A549 (cell line): Measurements from ENCODE around the gene LOXHD1. TPM values are rescaled to one million over a fixed set of nuclear protein-coding genes. Genes with fewer than 3 reads are reported as not detected.

Experiments
- ATAC-seq, 2 experiments: fragments of 200-7000 bp in 1 of 2; fragments of >200 bp in 1 of 2; cut with Nextera tagmentation in 1 of 2; cut with Tn5 transposase in 1 of 2; 3 replicates each; pipeline versions ENCODE4 v1.8.0 to v1.9.1; 2018 to 2020; ENCODE audit warnings: mild to moderate bottlenecking in 1 of 2, moderate library complexity in 1 of 2
- CTCF ChIA-PET: fragments of 300-600 bp; sonication (Branson Sonifier 250); formaldehyde crosslinking; extraction: SDS; loops from one replicate; lab custom pipeline; 2021; ENCODE audit warnings: antibody characterized with exemption, inconsistent platforms; lab: Yijun Ruan, JAX
- POLR2A ChIA-PET: fragments of 350-600 bp; formaldehyde crosslinking; extraction: SDS; loops from one replicate; lab custom pipeline; 2021; ENCODE audit warnings: antibody characterized with exemption, inconsistent platforms; lab: Yijun Ruan, JAX
- DNase-seq, 2 experiments: peaks; one replicate each; pipeline versions ENCODE4 v3.0.0 to v3.0.0-alpha.2; 2011 to 2016; ENCODE audit warnings: low read depth in 1 of 2, low spot score in 1 of 2
- FAIRE-seq: peaks from 2 replicates; lab custom pipeline; 2011; peaks lifted over from hg19 to GRCh38; lab: Jason Lieb, UNC
- H3K27ac ChIP-seq, 2 experiments: fragments of >200 bp; sonication (Bioruptor Twin); formaldehyde crosslinking; 3 replicates each; pipeline ENCODE4 v1.5.1; 2016 to 2017
- H3K4me1 ChIP-seq: fragments of >200 bp; sonication (Bioruptor Twin); formaldehyde crosslinking; 3 replicates; pipeline ENCODE4 v1.6.1; 2016
- H3K4me2 ChIP-seq: fragments of >200 bp; sonication (Bioruptor Twin); formaldehyde crosslinking; 3 replicates; pipeline ENCODE4 v1.6.1; 2016
- H3K4me3 ChIP-seq: fragments of >200 bp; sonication (Bioruptor Twin); formaldehyde crosslinking; 3 replicates; pipeline ENCODE4 v1.5.1; 2016
- H3K9me3 ChIP-seq: fragments of >200 bp; sonication (Bioruptor Twin); formaldehyde crosslinking; 3 replicates; pipeline ENCODE4 v1.6.1; 2016
- CEBPB ChIP-seq, 2 experiments: fragments of >200 bp in 1 of 2; sonication (Bioruptor Twin) in 1 of 2; formaldehyde crosslinking in 1 of 2; IDR thresholded peaks; 2 replicates each; pipeline ENCODE4 v1.6.1; 2012 to 2016
- EHMT2 ChIP-seq: fragments of 200-600 bp; sonication (generic); IDR thresholded peaks from 2 replicates; pipeline ENCODE4 v1.6.1; 2016; ENCODE audit warnings: antibody characterized with exemption, low read depth, mild to moderate bottlenecking, moderate library complexity
- ELK1 ChIP-seq: fragments of 150-350 bp; IDR thresholded peaks from 2 replicates; pipeline ENCODE4 v1.6.1; 2014; ENCODE audit warnings: low read depth, mild to moderate bottlenecking, low read length
- ESRRA ChIP-seq: fragments of 150-350 bp; IDR thresholded peaks from 2 replicates; pipeline ENCODE4 v1.6.1; 2014; ENCODE audit warnings: mild to moderate bottlenecking, low read length, borderline replicate concordance
- GATA3 ChIP-seq: IDR thresholded peaks from 2 replicates; pipeline ENCODE4 v1.6.1; 2012; ENCODE audit warnings: borderline replicate concordance
- HMGXB4 ChIP-seq: fragments of 250-450 bp; sonication (Bioruptor Pico); IDR thresholded peaks from 2 replicates; pipeline ENCODE4 v1.5.0; 2021; ENCODE audit warnings: mild to moderate bottlenecking, moderate library complexity, borderline replicate concordance
- KDM5A ChIP-seq: fragments of 200-600 bp; sonication (generic); IDR thresholded peaks from 2 replicates; pipeline ENCODE4 v1.6.1; 2016; ENCODE audit warnings: antibody characterized with exemption, mild to moderate bottlenecking
- MAX ChIP-seq: IDR thresholded peaks from 2 replicates; pipeline ENCODE4 v1.6.1; 2012
- MAZ ChIP-seq: fragments of 150-350 bp; IDR thresholded peaks from 2 replicates; pipeline ENCODE4 v1.6.1; 2014; ENCODE audit warnings: antibody characterized with exemption, low read depth, low read length, borderline replicate concordance
- NPAS2 ChIP-seq: fragments of 250-450 bp; sonication (Bioruptor Pico); IDR thresholded peaks from 2 replicates; pipeline ENCODE4 v1.8.0; 2022; ENCODE audit warnings: mild to moderate bottlenecking, moderate library complexity, borderline replicate concordance
- POLR2AphosphoS2 ChIP-seq: conservative IDR thresholded peaks from 2 replicates; pipeline ENCODE4 v1.6.1; 2012; ENCODE audit warnings: low read length, improper control_type of control experiment, inconsistent platforms
- RFX5 ChIP-seq: fragments of 450-650 bp; IDR thresholded peaks from 2 replicates; pipeline ENCODE4 v1.7.1; 2014; ENCODE audit warnings: antibody characterized with exemption, mild to moderate bottlenecking, moderate library complexity
- RNF2 ChIP-seq: fragments of 200-600 bp; sonication (generic); IDR thresholded peaks from 2 replicates; pipeline ENCODE4 v1.6.1; 2016; ENCODE audit warnings: low read depth, mild to moderate bottlenecking, antibody characterized with exemption, moderate library complexity, borderline replicate concordance
- SREBF2 ChIP-seq: fragments of 450-650 bp; IDR thresholded peaks from 2 replicates; pipeline ENCODE4 v1.6.1; 2014; ENCODE audit warnings: mild to moderate bottlenecking, moderate library complexity
- TP53 ChIP-seq: fragments of 250-450 bp; sonication (Bioruptor Pico); IDR thresholded peaks from 2 replicates; pipeline ENCODE4 v1.5.0; 2021; ENCODE audit warnings: mild to moderate bottlenecking, moderate library complexity
- ZFP36 ChIP-seq: fragments of 450-650 bp; IDR thresholded peaks from 2 replicates; pipeline ENCODE4 v1.6.1; 2014; ENCODE audit warnings: borderline replicate concordance; ENCODE audit not compliant: partially characterized antibody
- WGBS: methylation state at CpG from one replicate; pipeline ENCODE4 v1.1.6; 2017; ENCODE audit errors: missing lambda C conversion rate; 5-methylcytosine and 5-hydroxymethylcytosine counted together
- polyA plus RNA-seq, 4 experiments: library from polyadenylated mRNA; depleted of rRNA in 3 of 4; stranded (reverse); fragments of >200 nt; fragmentation: RNase III in 1 of 4; extraction: RNeasy Plus Mini Kit Qiagen cat#74134 plus additional on column Dnase treatment in 1 of 4; gene quantifications; 2 replicates in 3 of 4; 3 replicates in 1 of 4; pipeline ENCODE4 v1.2.3, GENCODE V29; 2011 to 2017
- TF ChIP-seq, protein P1 (sequence below): fragments of 200-600 bp; sonication (generic); IDR thresholded peaks from 2 replicates; pipeline ENCODE4 v1.6.1; 2016; ENCODE audit warnings: antibody characterized with exemption, mild to moderate bottlenecking, moderate library complexity
- TF ChIP-seq, protein P2 (sequence below): fragments of >200 bp; sonication (Bioruptor Twin); formaldehyde crosslinking; IDR thresholded peaks from 2 replicates; pipeline ENCODE4 v1.6.1; 2016
- TF ChIP-seq, protein P3 (sequence below): IDR thresholded peaks from 2 replicates; pipeline ENCODE4 v1.6.1; 2012
- TF ChIP-seq, protein P4 (sequence below): IDR thresholded peaks from 2 replicates; pipeline ENCODE4 v1.6.1; 2012; ENCODE audit warnings: low read depth, borderline replicate concordance

Gene LOXHD1
- polyA plus RNA-seq, 2 of the 4 experiments (the other 2 are of a cell fraction), result not detected

GRCh38 chr18:46630160-46630559 is 26.9 kb downstream of the LOXHD1 start:
- ATAC-seq (no peak), DNase-seq (no peak), FAIRE-seq (no peak)
- POLR2A ChIA-PET, result no interaction called here
- Histone ChIP-seq H3K4me1 (no peaks in the 10 kb centered on the region), H3K27ac (no peak overlapping the region), H3K4me3 (no peak overlapping the region), H3K4me2 (no peak overlapping the region), H3K9me3 (no peaks in the 10 kb centered on the region)
- TF ChIP-seq MAX (no peak), HMGXB4 (no peak), POLR2AphosphoS2 (no peak), GATA3 (no peak), ZFP36 (no peak), TP53 (CRISPR knock-in tag) (no peak), NPAS2 (no peak), CEBPB (IDR thresholded peaks at IDR 0.05) (no peak), RFX5 (no peak), ESRRA (no peak), RNF2 (no peak), MAZ (no peak)
- TF ChIP-seq, protein P1, sequence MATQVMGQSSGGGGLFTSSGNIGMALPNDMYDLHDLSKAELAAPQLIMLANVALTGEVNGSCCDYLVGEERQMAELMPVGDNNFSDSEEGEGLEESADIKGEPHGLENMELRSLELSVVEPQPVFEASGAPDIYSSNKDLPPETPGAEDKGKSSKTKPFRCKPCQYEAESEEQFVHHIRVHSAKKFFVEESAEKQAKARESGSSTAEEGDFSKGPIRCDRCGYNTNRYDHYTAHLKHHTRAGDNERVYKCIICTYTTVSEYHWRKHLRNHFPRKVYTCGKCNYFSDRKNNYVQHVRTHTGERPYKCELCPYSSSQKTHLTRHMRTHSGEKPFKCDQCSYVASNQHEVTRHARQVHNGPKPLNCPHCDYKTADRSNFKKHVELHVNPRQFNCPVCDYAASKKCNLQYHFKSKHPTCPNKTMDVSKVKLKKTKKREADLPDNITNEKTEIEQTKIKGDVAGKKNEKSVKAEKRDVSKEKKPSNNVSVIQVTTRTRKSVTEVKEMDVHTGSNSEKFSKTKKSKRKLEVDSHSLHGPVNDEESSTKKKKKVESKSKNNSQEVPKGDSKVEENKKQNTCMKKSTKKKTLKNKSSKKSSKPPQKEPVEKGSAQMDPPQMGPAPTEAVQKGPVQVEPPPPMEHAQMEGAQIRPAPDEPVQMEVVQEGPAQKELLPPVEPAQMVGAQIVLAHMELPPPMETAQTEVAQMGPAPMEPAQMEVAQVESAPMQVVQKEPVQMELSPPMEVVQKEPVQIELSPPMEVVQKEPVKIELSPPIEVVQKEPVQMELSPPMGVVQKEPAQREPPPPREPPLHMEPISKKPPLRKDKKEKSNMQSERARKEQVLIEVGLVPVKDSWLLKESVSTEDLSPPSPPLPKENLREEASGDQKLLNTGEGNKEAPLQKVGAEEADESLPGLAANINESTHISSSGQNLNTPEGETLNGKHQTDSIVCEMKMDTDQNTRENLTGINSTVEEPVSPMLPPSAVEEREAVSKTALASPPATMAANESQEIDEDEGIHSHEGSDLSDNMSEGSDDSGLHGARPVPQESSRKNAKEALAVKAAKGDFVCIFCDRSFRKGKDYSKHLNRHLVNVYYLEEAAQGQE, result no peak
- CTCF ChIA-PET, result interaction anchor here (1.8 to 1.9 kb wide), 2 partner anchors 11 to 349 kb away, joined by 6 to 8 read pairs; no protein-coding TSS in a partner anchor
- 19% methylated on average over 4 of the region's 4 CpGs for WGBS

GRCh38 chr18:46629361-46629760 is 27.7 kb downstream of the LOXHD1 start:
- FAIRE-seq, result no peak
- WGBS, result 48% methylated on average over 5 of the region's 5 CpGs
- no peak overlapping the region for H3K4me2 ChIP-seq
- no peak for DNase-seq
- no peak for TF ChIP-seq SREBF2
- TF ChIP-seq, all 56 proteins: peak for 0
- CTCF ChIA-PET, result interaction anchor here (1.8 kb wide), 1 partner anchor 348 kb away, joined by 8 read pairs; no protein-coding TSS in a partner anchor
- no peak overlapping the region for H3K27ac ChIP-seq
- POLR2A ChIA-PET, result no interaction called here
- H3K9me3 ChIP-seq, result no peaks in the 10 kb centered on the region
- H3K4me3 ChIP-seq, result no peak overlapping the region
- H3K4me1 ChIP-seq, result no peaks in the 10 kb centered on the region
- ATAC-seq, result no peak

DNA sequence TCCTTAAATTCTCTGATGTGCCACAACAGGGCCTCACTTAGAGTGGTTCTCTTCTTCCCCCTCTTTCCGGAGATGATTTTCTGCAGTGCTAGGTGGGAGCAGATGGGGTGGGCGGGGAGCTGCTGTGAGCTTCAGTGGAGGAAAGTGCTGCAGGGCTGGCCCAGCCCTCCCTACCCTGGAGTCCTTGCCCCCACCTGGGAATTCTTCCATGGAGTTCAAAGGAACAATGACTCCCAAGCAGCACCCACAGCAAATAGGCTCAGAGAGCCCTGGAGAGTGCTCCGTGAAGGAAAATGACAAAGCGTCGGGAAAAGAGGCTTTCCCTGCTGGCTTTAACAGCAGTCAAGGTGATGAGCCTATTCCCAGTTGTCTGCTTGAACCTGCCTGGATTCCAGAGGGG is 28.8 kb downstream of the LOXHD1 start:
- H3K9me3 ChIP-seq, result no peaks in the 10 kb centered on the region
- 20% methylated on average over 5 of the region's 5 CpGs for WGBS
- FAIRE-seq, result no peak
- no peak overlapping the region for H3K4me2 ChIP-seq
- no peak for DNase-seq
- ChIA-PET POLR2A (no interaction called here), CTCF (no interaction called here)
- no peak for ATAC-seq
- TF ChIP-seq ESRRA (no peak), RFX5 (no peak)
- no peak overlapping the region for H3K4me3 ChIP-seq
- H3K4me1 ChIP-seq, result no peaks in the 10 kb centered on the region
- no peak overlapping the region for H3K27ac ChIP-seq

DNA sequence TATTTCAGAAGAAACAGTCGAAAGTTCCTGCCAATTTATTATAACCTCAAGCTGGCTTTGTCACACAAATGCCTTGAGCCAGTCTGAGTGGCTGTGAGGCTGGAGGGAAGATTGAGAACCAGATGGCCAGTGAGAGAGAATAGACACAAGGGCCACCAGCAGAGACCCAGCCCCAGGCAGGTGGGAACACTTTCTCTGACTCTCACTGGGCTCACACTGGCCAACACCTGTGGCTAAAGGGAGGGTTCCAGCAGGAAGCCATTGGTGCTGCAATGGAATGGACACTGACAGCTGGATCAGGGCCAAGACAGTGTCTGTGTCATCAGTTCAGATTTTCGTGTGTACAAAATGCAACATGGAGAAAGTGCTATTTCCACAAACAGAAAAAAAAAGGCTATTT is 29.9 kb downstream of the LOXHD1 start:
- ATAC-seq (no peak), FAIRE-seq (no peak)
- POLR2A ChIA-PET, result no interaction called here
- CTCF ChIA-PET, result no interaction called here
- no peak overlapping the region for H3K4me3 ChIP-seq
- no peaks in the 10 kb centered on the region for H3K4me1 ChIP-seq
- TF ChIP-seq POLR2AphosphoS2, result no peak
- TF ChIP-seq, protein P2, sequence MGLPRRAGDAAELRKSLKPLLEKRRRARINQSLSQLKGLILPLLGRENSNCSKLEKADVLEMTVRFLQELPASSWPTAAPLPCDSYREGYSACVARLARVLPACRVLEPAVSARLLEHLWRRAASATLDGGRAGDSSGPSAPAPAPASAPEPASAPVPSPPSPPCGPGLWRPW, result no peak
- no peak for TF ChIP-seq EHMT2
- no peak for TF ChIP-seq RNF2
- no peak for TF ChIP-seq KDM5A
- TF ChIP-seq, protein P3, sequence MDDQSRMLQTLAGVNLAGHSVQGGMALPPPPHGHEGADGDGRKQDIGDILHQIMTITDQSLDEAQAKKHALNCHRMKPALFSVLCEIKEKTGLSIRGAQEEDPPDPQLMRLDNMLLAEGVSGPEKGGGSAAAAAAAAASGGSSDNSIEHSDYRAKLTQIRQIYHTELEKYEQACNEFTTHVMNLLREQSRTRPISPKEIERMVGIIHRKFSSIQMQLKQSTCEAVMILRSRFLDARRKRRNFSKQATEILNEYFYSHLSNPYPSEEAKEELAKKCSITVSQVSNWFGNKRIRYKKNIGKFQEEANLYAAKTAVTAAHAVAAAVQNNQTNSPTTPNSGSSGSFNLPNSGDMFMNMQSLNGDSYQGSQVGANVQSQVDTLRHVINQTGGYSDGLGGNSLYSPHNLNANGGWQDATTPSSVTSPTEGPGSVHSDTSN, result no peak
- TF ChIP-seq, protein P4, sequence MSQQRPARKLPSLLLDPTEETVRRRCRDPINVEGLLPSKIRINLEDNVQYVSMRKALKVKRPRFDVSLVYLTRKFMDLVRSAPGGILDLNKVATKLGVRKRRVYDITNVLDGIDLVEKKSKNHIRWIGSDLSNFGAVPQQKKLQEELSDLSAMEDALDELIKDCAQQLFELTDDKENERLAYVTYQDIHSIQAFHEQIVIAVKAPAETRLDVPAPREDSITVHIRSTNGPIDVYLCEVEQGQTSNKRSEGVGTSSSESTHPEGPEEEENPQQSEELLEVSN, result no peak
- TF ChIP-seq ELK1, result no peak
- TF ChIP-seq, all 56 proteins: peak for 0
- no peak for DNase-seq
- no peaks in the 10 kb centered on the region for H3K9me3 ChIP-seq
- 0% methylated on average over 2 of the region's 2 CpGs for WGBS
- no peak overlapping the region for H3K27ac ChIP-seq
- H3K4me2 ChIP-seq, result no peak overlapping the region
